GM12878 (cell line): Measurements from ENCODE around the gene SEMA4D.

Experiments used
- BCL3 ChIP-seq: IDR thresholded peaks from 2 replicates; pipeline ENCODE4 v1.6.1; 2011; ENCODE audit warnings: borderline replicate concordance, low read depth, mild to moderate bottlenecking, moderate library complexity, low read length; ENCODE audit not compliant: insufficient read depth, poor library complexity, severe bottlenecking
- BHLHE40 ChIP-seq, 2 experiments: fragments of 450-650 bp in 1 of 2; IDR thresholded peaks; 2 replicates each; pipeline ENCODE4 v1.6.1; 2011 to 2017; ENCODE audit warnings: low read depth in 2 of 2, borderline replicate concordance in 1 of 2, improper control_type of control experiment in 1 of 2, low read length in 1 of 2, mild to moderate bottlenecking in 1 of 2
- CBX5 ChIP-seq: sonication (generic); IDR thresholded peaks from 2 replicates; pipeline ENCODE4 v1.6.1; 2016; ENCODE audit warnings: low read depth, moderate library complexity, mild to moderate bottlenecking, inconsistent platforms
- CTCF ChIP-seq, 3 experiments: IDR thresholded peaks in 2 of 3; conservative IDR thresholded peaks in 1 of 3; 2 replicates each; pipeline ENCODE4 v1.5.1; 2011; ENCODE audit warnings: low read depth in 3 of 3, low read length in 3 of 3, mild to moderate bottlenecking in 3 of 3, control low read depth in 2 of 3, moderate library complexity in 2 of 3, inconsistent platforms in 1 of 3, mixed read lengths in 1 of 3; ENCODE audit not compliant: control insufficient read depth in 2 of 3, insufficient read depth in 1 of 3; ENCODE audit errors: extremely low read depth in 1 of 3
- EZH2 ChIP-seq: IDR thresholded peaks from 2 replicates; pipeline ENCODE4 v1.6.1; 2012; ENCODE audit warnings: low read depth, mild to moderate bottlenecking, control low read depth, inconsistent platforms, low read length, borderline replicate concordance; ENCODE audit not compliant: control insufficient read depth
- NKRF ChIP-seq: fragments of 450-650 bp; conservative IDR thresholded peaks from 2 replicates; pipeline ENCODE4 v1.6.1; 2017; ENCODE audit warnings: mild to moderate bottlenecking, moderate library complexity
- PAX5 ChIP-seq: IDR thresholded peaks from 2 replicates; pipeline ENCODE4 v1.6.1; 2011; ENCODE audit warnings: low read depth, low read length, borderline replicate concordance
- POLR2AphosphoS5 ChIP-seq: IDR thresholded peaks from 2 replicates; pipeline ENCODE4 v1.6.1; 2011; ENCODE audit warnings: mild to moderate bottlenecking, low read length, inconsistent platforms
- RAD21 ChIP-seq: IDR thresholded peaks from 2 replicates; pipeline ENCODE4 v1.6.1; 2011; ENCODE audit warnings: mild to moderate bottlenecking, low read depth, low read length, moderate library complexity; ENCODE audit not compliant: insufficient read depth
- SMC3 ChIP-seq: IDR thresholded peaks from 2 replicates; pipeline ENCODE4 v1.6.1; 2011; ENCODE audit warnings: low read length, improper control_type of control experiment, borderline replicate concordance
- SUZ12 ChIP-seq: fragments of 200-600 bp; sonication (generic); IDR thresholded peaks from one replicate; pipeline ENCODE4 v1.6.1; 2018; ENCODE audit warnings: antibody characterized with exemption, mild to moderate bottlenecking; ENCODE audit not compliant: unreplicated experiment
- TARDBP ChIP-seq: IDR thresholded peaks from 2 replicates; pipeline ENCODE4 v1.6.1; 2016; ENCODE audit warnings: borderline replicate concordance
- TF ChIP-seq, protein P1 (sequence below): IDR thresholded peaks from 2 replicates; pipeline ENCODE4 v1.6.1; 2012; ENCODE audit warnings: improper control_type of control experiment, low read depth, low read length; ENCODE audit not compliant: insufficient replicate concordance

- TF ChIP-seq BHLHE40 (IDR thresholded peaks at IDR 0.05; ENCODE audit: borderline replicate concordance in 1 of 2, low read depth in 2 of 2, low read length in 1 of 2) (no peak), RAD21 (no peak), SUZ12 (no peak), CTCF (IDR thresholded peaks at IDR 0.05 in 2 of 3, conservative IDR thresholded peaks at IDR 0.05 in 1 of 3; ENCODE audit: control insufficient read depth in 2 of 3, extremely low read depth in 1 of 3, insufficient read depth in 1 of 3, low read depth in 3 of 3, low read length in 3 of 3) (no peak), PAX5 (no peak), EZH2 (no peak), SMC3 (no peak), BCL3 (no peak), TARDBP (no peak), POLR2AphosphoS5 (no peak), CBX5 (no peak), NKRF (no peak)
- TF ChIP-seq, protein P1, sequence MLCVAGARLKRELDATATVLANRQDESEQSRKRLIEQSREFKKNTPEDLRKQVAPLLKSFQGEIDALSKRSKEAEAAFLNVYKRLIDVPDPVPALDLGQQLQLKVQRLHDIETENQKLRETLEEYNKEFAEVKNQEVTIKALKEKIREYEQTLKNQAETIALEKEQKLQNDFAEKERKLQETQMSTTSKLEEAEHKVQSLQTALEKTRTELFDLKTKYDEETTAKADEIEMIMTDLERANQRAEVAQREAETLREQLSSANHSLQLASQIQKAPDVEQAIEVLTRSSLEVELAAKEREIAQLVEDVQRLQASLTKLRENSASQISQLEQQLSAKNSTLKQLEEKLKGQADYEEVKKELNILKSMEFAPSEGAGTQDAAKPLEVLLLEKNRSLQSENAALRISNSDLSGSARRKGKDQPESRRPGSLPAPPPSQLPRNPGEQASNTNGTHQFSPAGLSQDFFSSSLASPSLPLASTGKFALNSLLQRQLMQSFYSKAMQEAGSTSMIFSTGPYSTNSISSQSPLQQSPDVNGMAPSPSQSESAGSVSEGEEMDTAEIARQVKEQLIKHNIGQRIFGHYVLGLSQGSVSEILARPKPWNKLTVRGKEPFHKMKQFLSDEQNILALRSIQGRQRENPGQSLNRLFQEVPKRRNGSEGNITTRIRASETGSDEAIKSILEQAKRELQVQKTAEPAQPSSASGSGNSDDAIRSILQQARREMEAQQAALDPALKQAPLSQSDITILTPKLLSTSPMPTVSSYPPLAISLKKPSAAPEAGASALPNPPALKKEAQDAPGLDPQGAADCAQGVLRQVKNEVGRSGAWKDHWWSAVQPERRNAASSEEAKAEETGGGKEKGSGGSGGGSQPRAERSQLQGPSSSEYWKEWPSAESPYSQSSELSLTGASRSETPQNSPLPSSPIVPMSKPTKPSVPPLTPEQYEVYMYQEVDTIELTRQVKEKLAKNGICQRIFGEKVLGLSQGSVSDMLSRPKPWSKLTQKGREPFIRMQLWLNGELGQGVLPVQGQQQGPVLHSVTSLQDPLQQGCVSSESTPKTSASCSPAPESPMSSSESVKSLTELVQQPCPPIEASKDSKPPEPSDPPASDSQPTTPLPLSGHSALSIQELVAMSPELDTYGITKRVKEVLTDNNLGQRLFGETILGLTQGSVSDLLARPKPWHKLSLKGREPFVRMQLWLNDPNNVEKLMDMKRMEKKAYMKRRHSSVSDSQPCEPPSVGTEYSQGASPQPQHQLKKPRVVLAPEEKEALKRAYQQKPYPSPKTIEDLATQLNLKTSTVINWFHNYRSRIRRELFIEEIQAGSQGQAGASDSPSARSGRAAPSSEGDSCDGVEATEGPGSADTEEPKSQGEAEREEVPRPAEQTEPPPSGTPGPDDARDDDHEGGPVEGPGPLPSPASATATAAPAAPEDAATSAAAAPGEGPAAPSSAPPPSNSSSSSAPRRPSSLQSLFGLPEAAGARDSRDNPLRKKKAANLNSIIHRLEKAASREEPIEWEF: no peak
Observed at GRCh38 chr9:89470224-89470839, 27.6 kb downstream of the SEMA4D start.
